AG09319 (cell line): Measurements from ENCODE around the gene GGA3.
A peak's percentile ranks its signal among the peaks of the same experiment; 100 is the strongest.
"Not testable (repeated sequence)": the region's sequence is repeated elsewhere in the genome, so short reads cannot be mapped to it uniquely, and the experiment has no call there.

Source experiments
- DNase-seq: peaks from one replicate; pipeline ENCODE4 v3.0.0-alpha.2; 2010; ENCODE audit warnings: low read depth; ENCODE audit errors: extremely low read depth
- CTCF ChIP-seq: IDR thresholded peaks from 2 replicates; pipeline ENCODE4 v1.5.1; 2011; ENCODE audit warnings: low read depth, mild to moderate bottlenecking, inconsistent platforms, low read length, moderate library complexity

Gene GGA3

GRCh38 chr17:75295201-75296158 is 34.1 kb upstream of the GGA3 start:
- no peak for TF ChIP-seq CTCF
- DNase-seq, result no peak

GRCh38 chr17:75292810-75293448 is 31.5 kb upstream of the GGA3 start:
- DNase-seq, result not testable (repeated sequence)

GRCh38 chr17:75289832-75290337 is 28.5 kb upstream of the GGA3 start:
- peak; percentile 29 for TF ChIP-seq CTCF
- no peak for DNase-seq

- DNase-seq, result peak; percentile 97
- peak; percentile 6; the same call in 1 of the 2 replicates for TF ChIP-seq CTCF
Observed at GRCh38 chr17:75289115-75289831, 27.9 kb upstream of the GGA3 start, which contains the start of gene SLC25A19. Gene SLC25A19, minus strand, starts transcription at chr17:75289433. Its CDS starts 2,669 bp downstream, at chr17:75286764.

- no peak for TF ChIP-seq CTCF
- no peak for DNase-seq
Observed at GRCh38 chr17:75288770-75289114, 27.3 kb upstream of the GGA3 start.

- no peak for DNase-seq
- TF ChIP-seq CTCF, result no peak
Observed at GRCh38 chr17:75288359-75288758, 27.0 kb upstream of the GGA3 start.

- DNase-seq, result no peak
- TF ChIP-seq CTCF, result no peak
Observed at GRCh38 chr17:75287221-75287620, 25.8 kb upstream of the GGA3 start.
